HCT116 (cell line): ENCODE measurements around the gene NELFB. TPM values are rescaled to one million over a fixed set of nuclear protein-coding genes. Genes with fewer than 3 reads are reported as not detected.

Experiments used
- ATAC-seq: fragments of 200-7000 bp; cut with Tn5 transposase; 2 replicates; pipeline ENCODE4 v1.9.1; 2020; ENCODE audit warnings: mild to moderate bottlenecking, moderate library complexity
- BruUV-seq: library from RNA; stranded (reverse); fragments of 400-500 nt; replicated peaks from 2 replicates; lab custom pipeline; 2021; lab: Mats Ljungman, UMichigan
- CTCF ChIA-PET: fragments of 300-600 bp; sonication (Branson Sonifier 250); formaldehyde crosslinking; loops from one replicate; lab custom pipeline; 2021; ENCODE audit warnings: antibody characterized with exemption; lab: Charles Lee
- POLR2A ChIA-PET: fragments of 300-600, 350-600 bp; sonication (Branson Sonifier 250); formaldehyde crosslinking; loops from one replicate; lab custom pipeline; 2021; ENCODE audit warnings: antibody characterized with exemption; lab: Charles Lee
- RAD21 ChIA-PET, 2 experiments: fragments of 300-600 bp; sonication (Branson Sonifier 250); formaldehyde crosslinking; loops; one replicate each; lab custom pipeline; 2023; ENCODE audit warnings: low total read pairs in 2 of 2; ENCODE audit not compliant: uncharacterized antibody in 2 of 2, unreplicated experiment in 2 of 2, low non-redundant PET in 1 of 2; lab: Charles Lee
- DNase-seq: peaks from one replicate; pipeline ENCODE4 v3.0.0-alpha.2; 2010; ENCODE audit warnings: low read depth, low spot score
- H2AFZ ChIP-seq: fragments of 200-600 bp; shearing (Covaris generic), sonication (generic); 2 replicates; pipeline ENCODE4 v1.6.1; 2017; ENCODE audit warnings: low read depth, mixed run types, mixed read lengths, antibody characterized with exemption, low read length; ENCODE audit not compliant: poor library complexity, severe bottlenecking
- H3K27ac ChIP-seq: 2 replicates; pipeline ENCODE4 v1.5.1; 2012; ENCODE audit warnings: low read depth, low read length
- H3K27me3 ChIP-seq: fragments of 200-600 bp; sonication (generic); 2 replicates; pipeline ENCODE4 v1.6.1; 2016; ENCODE audit warnings: mixed run types, low read length, mixed read lengths; ENCODE audit not compliant: insufficient read depth
- H3K36me3 ChIP-seq, 2 experiments: fragments of 200-500 bp in 1 of 2; fragments of 200-600 bp in 1 of 2; sonication (Bioruptor generic) in 1 of 2; sonication (generic) in 1 of 2; 2 replicates each; pipeline versions ENCODE4 v1.5.1 to v1.6.1; 2014 to 2016; ENCODE audit warnings: low read length in 2 of 2, inconsistent platforms in 1 of 2, mixed read lengths in 1 of 2, mixed run types in 1 of 2; ENCODE audit not compliant: insufficient read depth in 2 of 2, control insufficient read depth in 1 of 2
- H3K4me1 ChIP-seq, 2 experiments: fragments of 200-600 bp in 1 of 2; sonication (generic) in 1 of 2; 2 replicates each; pipeline versions ENCODE4 v1.5.1 to v1.6.1; 2012 to 2017; ENCODE audit warnings: low read length in 2 of 2, inconsistent platforms in 1 of 2, mild to moderate bottlenecking in 1 of 2, mixed read lengths in 1 of 2, mixed run types in 1 of 2, moderate library complexity in 1 of 2; ENCODE audit not compliant: insufficient read depth in 2 of 2, control insufficient read depth in 1 of 2
- H3K4me2 ChIP-seq: fragments of 200-600 bp; sonication (generic); 2 replicates; pipeline ENCODE4 v1.6.1; 2017; ENCODE audit warnings: mixed run types, low read length, mixed read lengths
- H3K4me3 ChIP-seq, 2 experiments: fragments of 200-600 bp in 1 of 2; sonication (generic) in 1 of 2; replicated peaks in 1 of 2; 2 replicates each; pipeline ENCODE4 v1.5.1; 2011 to 2016; ENCODE audit warnings: low read length in 2 of 2, control low read depth in 1 of 2, low read depth in 1 of 2, mild to moderate bottlenecking in 1 of 2, mixed read lengths in 1 of 2, mixed run types in 1 of 2
- H3K79me2 ChIP-seq: fragments of 200-600 bp; sonication (generic); 2 replicates; pipeline ENCODE4 v1.6.1; 2017; ENCODE audit warnings: mild to moderate bottlenecking, mixed run types, low read length, moderate library complexity, mixed read lengths; ENCODE audit not compliant: insufficient read depth
- H3K9ac ChIP-seq: fragments of 200-600 bp; sonication (generic); 2 replicates; pipeline ENCODE4 v1.6.1; 2016; ENCODE audit warnings: low read length, mixed read lengths
- H3K9me2 ChIP-seq: fragments of 200-600 bp; sonication (generic), shearing (Covaris generic); 2 replicates; pipeline ENCODE4 v1.6.1; 2017; ENCODE audit warnings: mixed run types, mild to moderate bottlenecking, moderate library complexity; ENCODE audit not compliant: insufficient read depth
- H3K9me3 ChIP-seq, 2 experiments: fragments of 200-500 bp in 1 of 2; fragments of 200-600 bp in 1 of 2; sonication (Bioruptor generic) in 1 of 2; sonication (generic) in 1 of 2; 2 replicates each; pipeline ENCODE4 v1.6.1; 2014 to 2017; ENCODE audit warnings: low read length in 2 of 2, mixed read lengths in 2 of 2, inconsistent platforms in 1 of 2, low read depth in 1 of 2, mild to moderate bottlenecking in 1 of 2, mixed run types in 1 of 2, moderate library complexity in 1 of 2; ENCODE audit not compliant: control insufficient read depth in 1 of 2, insufficient read depth in 1 of 2
- H4K20me1 ChIP-seq: fragments of 200-600 bp; sonication (generic), shearing (Covaris generic); 2 replicates; pipeline ENCODE4 v1.6.1; 2017; ENCODE audit warnings: mixed run types, mild to moderate bottlenecking, moderate library complexity; ENCODE audit not compliant: insufficient read depth
- CTCF ChIP-seq, 3 experiments: fragments of 200-600 bp in 1 of 3; sonication (generic) in 1 of 3; IDR thresholded peaks in 2 of 3; conservative IDR thresholded peaks in 1 of 3; 2 replicates each; pipeline ENCODE4 v1.5.1; 2012 to 2017; ENCODE audit warnings: low read depth in 2 of 3, low read length in 2 of 3, antibody characterized with exemption in 1 of 3, borderline replicate concordance in 1 of 3, control low read depth in 1 of 3, mild to moderate bottlenecking in 1 of 3, mixed read lengths in 1 of 3, mixed run types in 1 of 3, moderate library complexity in 1 of 3; ENCODE audit not compliant: insufficient read depth in 1 of 3
- ZBTB33 ChIP-seq: IDR thresholded peaks from 2 replicates; pipeline ENCODE4 v1.6.1; 2011; ENCODE audit warnings: mild to moderate bottlenecking, low read length, moderate library complexity; ENCODE audit not compliant: insufficient replicate concordance; ENCODE audit errors: extremely low read depth
- ZFX ChIP-seq: fragments of 450-650 bp; IDR thresholded peaks from 2 replicates; pipeline ENCODE4 v1.6.1; 2017
- intact Hi-C: fragments of 100-400 bp; cut with micrococcal nuclease; formaldehyde crosslinking; loops from 2 replicates; pipeline ENCODE4 v1.10.0; 2022
- total RNA-seq: library from RNA; stranded (reverse); gene quantifications from one replicate; pipeline ENCODE4 v1.2.1, GENCODE V29; 2021; ENCODE audit not compliant: unreplicated experiment
- TF ChIP-seq, protein P1 (sequence below): IDR thresholded peaks from 2 replicates; pipeline ENCODE4 v1.6.1; 2012; ENCODE audit warnings: low read depth

Gene NELFB
- total RNA-seq, 1 experiment from 2014 or later, result 86.4 TPM

DNA sequence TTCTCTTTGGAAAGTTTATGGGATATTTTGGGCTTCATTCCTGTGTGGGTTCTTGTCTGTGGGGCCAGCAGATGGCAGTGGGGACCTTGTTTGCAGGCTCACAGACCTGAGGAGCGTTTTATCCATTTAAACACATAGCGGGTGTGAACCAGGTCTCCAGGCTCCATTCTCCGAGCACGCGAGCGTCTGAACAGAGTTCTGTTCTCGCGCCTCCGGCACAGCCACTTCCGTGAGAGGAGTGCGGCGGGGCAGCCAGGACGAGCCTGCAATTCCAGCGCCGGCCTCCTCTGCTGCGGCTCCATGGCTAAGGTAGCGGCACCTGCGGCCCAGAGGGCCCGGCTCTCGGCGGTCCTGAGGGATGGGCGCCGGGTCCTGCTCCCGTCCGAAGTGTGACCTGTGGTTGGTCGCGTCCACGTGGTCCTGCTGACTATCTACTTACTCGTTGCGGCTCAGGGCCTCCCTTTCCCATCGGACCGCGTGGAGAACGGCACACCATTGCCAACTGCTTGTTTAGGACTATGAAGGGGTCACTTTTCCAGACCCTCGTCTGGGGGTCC lies 39.6 kb downstream of the NELFB start:
- POLR2A ChIA-PET, result no interaction called here

More for the DNA sequence above, 39.6 kb downstream of the NELFB start:
- no peak overlapping the region for H2AFZ ChIP-seq
- CTCF ChIA-PET, result interaction anchor here (0.8 to 1.0 kb wide), 3 partner anchors 10 to 128 kb away, joined by 3 to 5 read pairs (median 4); partner anchors contain the start of genes EXD3 and NOXA1
- no peaks in the 10 kb centered on the region for H3K36me3 ChIP-seq
- ATAC-seq, result peak; percentile 37
- peak overlapping the region; percentile 34 for H3K27ac ChIP-seq
- peak overlapping the region; percentile 80 for H3K4me2 ChIP-seq
- H4K20me1 ChIP-seq, result no peaks in the 10 kb centered on the region; the same call in 1 of the 2 replicates
- RAD21 ChIA-PET, result no interaction called here
- TF ChIP-seq, protein P1, sequence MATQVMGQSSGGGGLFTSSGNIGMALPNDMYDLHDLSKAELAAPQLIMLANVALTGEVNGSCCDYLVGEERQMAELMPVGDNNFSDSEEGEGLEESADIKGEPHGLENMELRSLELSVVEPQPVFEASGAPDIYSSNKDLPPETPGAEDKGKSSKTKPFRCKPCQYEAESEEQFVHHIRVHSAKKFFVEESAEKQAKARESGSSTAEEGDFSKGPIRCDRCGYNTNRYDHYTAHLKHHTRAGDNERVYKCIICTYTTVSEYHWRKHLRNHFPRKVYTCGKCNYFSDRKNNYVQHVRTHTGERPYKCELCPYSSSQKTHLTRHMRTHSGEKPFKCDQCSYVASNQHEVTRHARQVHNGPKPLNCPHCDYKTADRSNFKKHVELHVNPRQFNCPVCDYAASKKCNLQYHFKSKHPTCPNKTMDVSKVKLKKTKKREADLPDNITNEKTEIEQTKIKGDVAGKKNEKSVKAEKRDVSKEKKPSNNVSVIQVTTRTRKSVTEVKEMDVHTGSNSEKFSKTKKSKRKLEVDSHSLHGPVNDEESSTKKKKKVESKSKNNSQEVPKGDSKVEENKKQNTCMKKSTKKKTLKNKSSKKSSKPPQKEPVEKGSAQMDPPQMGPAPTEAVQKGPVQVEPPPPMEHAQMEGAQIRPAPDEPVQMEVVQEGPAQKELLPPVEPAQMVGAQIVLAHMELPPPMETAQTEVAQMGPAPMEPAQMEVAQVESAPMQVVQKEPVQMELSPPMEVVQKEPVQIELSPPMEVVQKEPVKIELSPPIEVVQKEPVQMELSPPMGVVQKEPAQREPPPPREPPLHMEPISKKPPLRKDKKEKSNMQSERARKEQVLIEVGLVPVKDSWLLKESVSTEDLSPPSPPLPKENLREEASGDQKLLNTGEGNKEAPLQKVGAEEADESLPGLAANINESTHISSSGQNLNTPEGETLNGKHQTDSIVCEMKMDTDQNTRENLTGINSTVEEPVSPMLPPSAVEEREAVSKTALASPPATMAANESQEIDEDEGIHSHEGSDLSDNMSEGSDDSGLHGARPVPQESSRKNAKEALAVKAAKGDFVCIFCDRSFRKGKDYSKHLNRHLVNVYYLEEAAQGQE, result no peak
- peak; percentile 62; the same call in 1 of the 2 replicates for TF ChIP-seq ZFX
- TF ChIP-seq CTCF (IDR thresholded peaks at IDR 0.05 in 2 of 3, conservative IDR thresholded peaks at IDR 0.05 in 1 of 3; ENCODE audit: borderline replicate concordance in 1 of 3, insufficient read depth in 1 of 3, low read depth in 2 of 3, low read length in 2 of 3), result peak in 1 of 3 experiments; percentile 39; a peak in 2 of 6 replicates
- no peak for TF ChIP-seq ZBTB33
- no peak for DNase-seq
- intact Hi-C loops, result loop anchor here (2.0 to 5.0 kb wide), 2 partner anchors 128 to 150 kb away; partner anchors contain the start of genes EXD3 and NOXA1
- no peaks in the 10 kb centered on the region for H3K27me3 ChIP-seq
- peaks cover under 1% of the 10 kb centered on the region; the same call in 1 of the 2 replicates for H3K79me2 ChIP-seq
- BruUV-seq, result no TSS peak
- H3K4me3 ChIP-seq, result peak overlapping the region; percentile 7 to 51; a peak in 1 of 4 replicates
- H3K9me2 ChIP-seq, result no peaks in the 10 kb centered on the region
- no peaks in the 10 kb centered on the region for H3K9me3 ChIP-seq
- H3K9ac ChIP-seq, result peak overlapping the region; percentile 46
- H3K4me1 ChIP-seq, result peaks cover 23 to 51% of the 10 kb centered on the region in 2 experiments
